Activated naive CD4-positive, alpha-beta T cell treated with anti-CD3 and anti-CD28 coated beads, Interleukin-2, amount 10 ng/mL, durations not matched to agents 7 days and 5 days (primary cell): ENCODE results near the gene EIF2S3B.
"Not testable (repeated sequence)": the region's sequence is repeated elsewhere in the genome, so short reads cannot be mapped to it uniquely, and the experiment has no call there.

Experiments
- CTCF ChIA-PET: fragments of 350-600 bp; sonication (Branson Sonifier 250); formaldehyde crosslinking; loops from one replicate; lab custom pipeline; 2021; ENCODE audit warnings: antibody characterized with exemption; lab: Charles Lee
- DNase-seq: peaks from one replicate; pipeline ENCODE4 v3.0.0-alpha.2; 2020
- H3K27ac Mint-ChIP-seq: one replicate; pipeline ENCODE4 v1.8.0; 2021; ENCODE audit warnings: mild to moderate bottlenecking, moderate library complexity, mixed read lengths
- H3K27me3 Mint-ChIP-seq: one replicate; pipeline ENCODE4 v1.8.0; 2021; ENCODE audit warnings: mild to moderate bottlenecking, mixed read lengths
- H3K36me3 Mint-ChIP-seq: one replicate; pipeline ENCODE4 v1.8.0; 2021; ENCODE audit warnings: mixed read lengths
- H3K4me1 Mint-ChIP-seq: one replicate; pipeline ENCODE4 v1.8.0; 2021; ENCODE audit warnings: mixed read lengths
- H3K4me3 Mint-ChIP-seq: one replicate; pipeline ENCODE4 v1.8.0; 2021; ENCODE audit warnings: mild to moderate bottlenecking, moderate library complexity, mixed read lengths
- H3K9me3 Mint-ChIP-seq: one replicate; pipeline ENCODE4 v1.8.0; 2021; ENCODE audit warnings: mixed read lengths

EIF2S3B gene

GRCh38 chr12:10505620-10506019, at the start of gene EIF2S3B:
Gene EIF2S3B, plus strand, starts transcription at chr12:10505890. Its CDS starts 13 bp downstream, at chr12:10505903.
- no peak for DNase-seq
- H3K36me3 Mint-ChIP-seq: no peaks in the 10 kb centered on the region
- H3K4me3 Mint-ChIP-seq: no peak within 1 kb of the TSS
- peaks cover 8% of the 10 kb centered on the region for H3K27me3 Mint-ChIP-seq
- CTCF ChIA-PET: no interaction called here
- no peaks in the 10 kb centered on the region for H3K9me3 Mint-ChIP-seq
- H3K4me1 Mint-ChIP-seq: no peaks in the 10 kb centered on the region
- no peak within 1 kb of the TSS for H3K27ac Mint-ChIP-seq

DNA sequence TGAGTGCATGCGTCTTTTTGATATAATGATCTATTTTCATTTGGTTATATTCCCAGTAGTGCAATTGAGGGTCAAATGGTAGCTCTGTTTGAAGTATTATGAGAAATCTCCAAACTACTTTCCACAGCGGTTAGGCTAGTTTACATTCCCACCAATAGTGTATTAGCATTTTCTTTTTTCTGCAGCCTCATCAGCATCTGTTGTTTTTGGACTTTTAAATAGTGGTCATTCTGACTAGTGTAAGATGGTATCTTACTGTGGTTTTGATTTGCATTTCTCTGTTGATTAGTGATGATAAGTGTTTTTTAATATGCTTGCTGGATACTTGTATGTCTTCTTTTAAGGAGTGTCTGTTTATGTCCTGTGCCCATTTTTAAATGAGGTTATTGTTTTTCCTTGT, 48.8 kb upstream of the EIF2S3B start:
- H3K27ac Mint-ChIP-seq: no peak overlapping the region
- H3K4me1 Mint-ChIP-seq: no peaks in the 10 kb centered on the region
- H3K9me3 Mint-ChIP-seq: peaks cover 18% of the 10 kb centered on the region

DNA sequence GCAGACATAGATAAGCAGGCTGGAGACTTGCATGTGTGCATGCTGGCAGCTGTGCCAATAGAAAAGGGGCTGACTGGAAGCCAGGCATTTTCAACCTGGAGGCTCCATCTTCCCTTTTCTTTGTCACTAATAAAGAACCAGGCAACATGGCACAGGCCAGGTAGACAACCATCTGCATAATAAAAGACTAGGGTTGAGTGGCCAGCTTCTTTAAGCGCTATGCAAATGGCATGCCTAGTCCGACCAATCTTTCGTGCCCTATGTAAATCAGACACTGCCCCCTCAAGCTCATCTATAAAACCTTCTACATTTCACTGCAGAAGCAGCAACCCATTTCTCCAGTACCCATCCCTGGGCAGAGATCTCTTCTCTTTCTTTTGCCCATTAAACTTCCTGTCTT, 47.9 kb upstream of the EIF2S3B start:
- peaks cover 18% of the 10 kb centered on the region for H3K9me3 Mint-ChIP-seq
- CTCF ChIA-PET: interaction anchor here (0.6 to 0.9 kb wide), 2 partner anchors 9 to 437 kb away, joined by 3 read pairs; no protein-coding TSS in a partner anchor
- no peaks in the 10 kb centered on the region for H3K36me3 Mint-ChIP-seq
- no peak for DNase-seq
- no peak overlapping the region for H3K4me3 Mint-ChIP-seq
- H3K27me3 Mint-ChIP-seq: no peaks in the 10 kb centered on the region
- H3K4me1 Mint-ChIP-seq: no peaks in the 10 kb centered on the region
- no peak overlapping the region for H3K27ac Mint-ChIP-seq

More for the DNA sequence above, 48.8 kb upstream of the EIF2S3B start:
- no peak for DNase-seq
- H3K27me3 Mint-ChIP-seq: no peaks in the 10 kb centered on the region
- no peak overlapping the region for H3K4me3 Mint-ChIP-seq
- CTCF ChIA-PET: interaction anchor here (0.9 kb wide), 1 partner anchor 10 kb away, joined by 3 read pairs; no protein-coding TSS in a partner anchor
- H3K36me3 Mint-ChIP-seq: no peaks in the 10 kb centered on the region

DNA sequence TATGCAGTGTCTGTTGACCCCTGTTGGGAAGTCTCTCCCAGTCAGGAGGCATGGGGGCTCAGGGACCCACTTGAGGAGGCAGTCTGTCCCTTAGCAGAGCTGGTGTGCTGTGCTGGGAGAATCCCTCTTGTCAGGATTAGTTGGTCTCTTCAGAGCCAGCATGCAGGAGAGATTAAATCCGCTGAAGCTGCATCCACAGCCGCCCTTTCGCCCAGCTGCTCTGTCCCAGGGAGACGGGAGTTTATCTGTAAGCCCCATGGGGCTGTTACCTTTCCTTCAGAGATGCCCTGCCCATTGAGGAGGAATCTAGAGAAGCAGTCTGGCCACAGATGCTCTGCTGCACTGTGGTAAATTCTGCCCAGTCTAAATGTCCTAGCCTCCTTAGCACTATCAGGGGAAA, 39.4 kb upstream of the EIF2S3B start:
- no peaks in the 10 kb centered on the region for H3K4me1 Mint-ChIP-seq
- CTCF ChIA-PET: interaction anchor here (0.9 kb wide), 1 partner anchor 9 kb away, joined by 3 read pairs; no protein-coding TSS in a partner anchor
- H3K27me3 Mint-ChIP-seq: peaks cover 12% of the 10 kb centered on the region
- no peak for DNase-seq
- no peak overlapping the region for H3K27ac Mint-ChIP-seq
- H3K9me3 Mint-ChIP-seq: no peaks in the 10 kb centered on the region
- no peak overlapping the region for H3K4me3 Mint-ChIP-seq
- H3K36me3 Mint-ChIP-seq: no peaks in the 10 kb centered on the region

GRCh38 chr12:10469701-10470100, 36.0 kb upstream of the EIF2S3B start:
- Mint-ChIP-seq H3K36me3 (no peaks in the 10 kb centered on the region), H3K27me3 (peaks cover 8% of the 10 kb centered on the region), H3K4me1 (no peaks in the 10 kb centered on the region), H3K27ac (no peak overlapping the region), H3K4me3 (no peak overlapping the region), H3K9me3 (no peaks in the 10 kb centered on the region)
- DNase-seq: no peak
- CTCF ChIA-PET: no interaction called here

GRCh38 chr12:10472808-10473207, 32.9 kb upstream of the EIF2S3B start:
- CTCF ChIA-PET, H3K4me1 Mint-ChIP-seq, H3K36me3 Mint-ChIP-seq, DNase-seq, H3K9me3 Mint-ChIP-seq, H3K4me3 Mint-ChIP-seq, H3K27me3 Mint-ChIP-seq, H3K27ac Mint-ChIP-seq: not testable (repeated sequence)

DNA sequence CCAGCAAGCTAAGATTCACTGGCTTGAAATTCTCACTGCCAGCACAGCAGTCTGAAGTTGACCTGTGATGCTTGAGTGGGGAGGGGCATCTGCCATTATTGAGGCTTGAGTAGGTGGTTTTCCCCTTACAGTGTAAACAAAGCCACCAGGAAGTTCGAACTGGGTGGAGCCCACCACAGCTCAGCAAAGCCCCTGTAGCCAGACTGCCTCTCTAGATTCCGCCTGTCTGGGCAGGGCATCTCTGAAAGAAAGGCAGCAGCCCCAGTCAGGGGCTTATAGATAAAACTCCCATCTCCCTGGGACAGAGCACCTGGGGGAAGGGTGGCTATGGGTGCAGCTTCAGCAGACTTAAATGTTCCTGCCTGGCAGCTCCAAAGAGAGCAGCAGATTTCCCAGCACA, 23.8 kb upstream of the EIF2S3B start:
- CTCF ChIA-PET, DNase-seq, H3K27ac Mint-ChIP-seq, H3K4me1 Mint-ChIP-seq, H3K4me3 Mint-ChIP-seq, H3K36me3 Mint-ChIP-seq, H3K9me3 Mint-ChIP-seq: not testable (repeated sequence)
- peaks cover 10% of the 10 kb centered on the region for H3K27me3 Mint-ChIP-seq

- H3K27me3 Mint-ChIP-seq, CTCF ChIA-PET, H3K9me3 Mint-ChIP-seq, DNase-seq, H3K27ac Mint-ChIP-seq, H3K36me3 Mint-ChIP-seq, H3K4me1 Mint-ChIP-seq, H3K4me3 Mint-ChIP-seq: not testable (repeated sequence)
These were observed 18.4 kb upstream of the EIF2S3B start for GRCh38 chr12:10487328-10487727.

- no peak overlapping the region for H3K4me3 Mint-ChIP-seq
- no peaks in the 10 kb centered on the region for H3K36me3 Mint-ChIP-seq
- DNase-seq: no peak
- H3K4me1 Mint-ChIP-seq: no peaks in the 10 kb centered on the region
- CTCF ChIA-PET: no interaction called here
- no peak overlapping the region for H3K27ac Mint-ChIP-seq
- H3K9me3 Mint-ChIP-seq: no peaks in the 10 kb centered on the region
- peaks cover 19% of the 10 kb centered on the region for H3K27me3 Mint-ChIP-seq
These were observed 13.9 kb upstream of the EIF2S3B start for GRCh38 chr12:10491766-10492165.

DNA sequence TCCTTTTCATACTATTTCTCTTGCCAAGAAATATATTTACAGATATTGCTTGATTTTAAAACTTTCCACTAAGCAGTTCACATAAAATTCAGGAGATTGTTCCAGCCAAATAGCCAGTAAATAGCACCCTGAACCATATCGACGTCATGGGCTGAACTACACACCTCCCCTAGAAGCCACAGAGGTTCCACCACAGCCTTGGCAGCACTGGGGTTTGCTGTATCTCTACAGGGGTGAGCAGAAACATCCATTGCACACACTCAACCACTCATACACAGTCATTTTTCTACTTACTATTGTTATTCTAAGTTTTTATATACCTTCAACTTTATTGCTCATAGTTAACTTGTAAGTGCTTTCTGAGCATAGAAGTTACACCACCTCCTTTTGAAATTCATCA, 8.1 kb upstream of the EIF2S3B start:
- no peak for DNase-seq
- Mint-ChIP-seq H3K9me3 (no peaks in the 10 kb centered on the region), H3K27ac (no peak overlapping the region), H3K4me1 (no peaks in the 10 kb centered on the region), H3K4me3 (no peak overlapping the region), H3K36me3 (no peaks in the 10 kb centered on the region), H3K27me3 (peaks cover 24% of the 10 kb centered on the region)
- CTCF ChIA-PET: no interaction called here

DNA sequence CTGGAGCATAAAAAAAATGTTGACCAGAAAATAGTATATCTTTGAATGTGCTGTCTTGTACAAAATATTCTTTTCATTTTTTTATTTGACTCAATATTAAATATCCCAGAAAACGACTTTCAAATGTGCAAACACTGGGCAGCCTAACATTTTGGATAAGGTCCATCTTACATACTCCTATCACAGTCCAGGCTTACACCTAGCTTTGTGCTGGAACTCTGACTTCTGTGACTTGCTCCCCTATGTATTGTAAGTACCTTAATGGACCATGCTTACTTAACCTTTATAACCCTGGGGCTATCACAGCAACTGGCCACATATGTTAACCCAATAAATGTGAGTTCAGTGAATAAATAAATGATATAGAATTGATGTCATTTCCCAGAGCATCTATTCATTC, 7.6 kb upstream of the EIF2S3B start:
- Mint-ChIP-seq H3K4me1 (no peaks in the 10 kb centered on the region), H3K9me3 (no peaks in the 10 kb centered on the region), H3K27ac (no peak overlapping the region), H3K36me3 (no peaks in the 10 kb centered on the region), H3K4me3 (no peak overlapping the region), H3K27me3 (peaks cover 24% of the 10 kb centered on the region)
- CTCF ChIA-PET: no interaction called here
- no peak for DNase-seq

GRCh38 chr12:10501030-10501429, 4.7 kb upstream of the EIF2S3B start:
- CTCF ChIA-PET: no interaction called here
- no peaks in the 10 kb centered on the region for H3K9me3 Mint-ChIP-seq
- H3K4me3 Mint-ChIP-seq: no peak overlapping the region
- no peaks in the 10 kb centered on the region for H3K36me3 Mint-ChIP-seq
- no peak overlapping the region for H3K27ac Mint-ChIP-seq
- H3K4me1 Mint-ChIP-seq: no peaks in the 10 kb centered on the region
- DNase-seq: no peak
- H3K27me3 Mint-ChIP-seq: peaks cover 8% of the 10 kb centered on the region

DNA sequence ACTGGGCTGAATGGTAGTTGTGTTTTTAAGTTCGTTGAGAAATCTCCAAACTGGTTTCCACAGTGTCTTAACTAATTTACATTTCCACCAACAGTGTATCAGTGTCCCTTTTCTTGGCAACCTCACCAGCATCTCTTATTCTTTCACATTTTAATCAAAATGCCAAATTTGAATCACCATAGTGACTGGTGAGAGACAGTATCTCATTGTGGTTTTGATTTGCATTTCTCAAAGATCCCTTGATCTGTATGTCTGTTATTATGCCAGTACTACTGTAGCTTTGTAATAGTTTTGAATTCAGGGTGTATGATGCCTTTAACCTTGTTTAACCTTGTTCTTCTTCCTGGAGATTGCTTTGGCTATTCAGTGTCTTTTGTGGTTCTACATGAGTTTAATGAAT, 2.2 kb upstream of the EIF2S3B start:
- no peak overlapping the region for H3K27ac Mint-ChIP-seq
- CTCF ChIA-PET: no interaction called here
- no peaks in the 10 kb centered on the region for H3K36me3 Mint-ChIP-seq
- no peak for DNase-seq
- no peaks in the 10 kb centered on the region for H3K9me3 Mint-ChIP-seq
- no peaks in the 10 kb centered on the region for H3K4me1 Mint-ChIP-seq
- H3K27me3 Mint-ChIP-seq: peaks cover 3% of the 10 kb centered on the region
- no peak overlapping the region for H3K4me3 Mint-ChIP-seq

DNA sequence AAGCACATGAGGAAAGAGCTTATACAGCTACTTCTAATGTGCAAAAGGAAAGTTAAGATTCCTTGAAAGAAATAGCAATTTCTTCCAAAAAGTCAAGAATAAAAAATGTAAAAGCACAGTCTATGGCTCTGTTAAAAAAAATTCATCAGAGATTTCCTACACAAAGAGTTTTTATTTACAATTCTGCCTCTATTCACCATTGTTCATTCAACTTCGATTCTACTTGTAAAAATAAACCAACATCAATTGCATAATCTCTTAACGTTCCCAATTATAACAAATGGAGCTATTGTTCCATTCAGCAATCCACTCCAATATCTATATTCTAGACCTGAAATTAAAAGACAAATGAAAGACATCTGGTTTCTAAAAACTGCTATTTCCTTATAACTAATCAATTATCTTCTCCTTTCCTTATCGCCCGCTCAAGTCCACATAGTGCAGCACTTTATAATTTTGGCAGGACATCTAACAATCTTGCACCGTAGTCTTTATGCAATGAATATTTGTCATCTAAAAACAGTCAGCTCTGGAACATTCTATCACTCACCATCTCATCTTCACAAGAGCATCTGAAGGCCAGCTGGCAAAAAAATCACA, 6.2 kb downstream of the EIF2S3B start:
- CTCF ChIA-PET: interaction anchor here (0.9 kb wide), 1 partner anchor 27 kb away, joined by 3 read pairs; no protein-coding TSS in a partner anchor
- Mint-ChIP-seq H3K9me3 (no peaks in the 10 kb centered on the region), H3K4me3 (no peak overlapping the region), H3K36me3 (no peaks in the 10 kb centered on the region), H3K27me3 (peaks cover 5% of the 10 kb centered on the region), H3K27ac (no peak overlapping the region), H3K4me1 (no peaks in the 10 kb centered on the region)
- no peak for DNase-seq

GRCh38 chr12:10512798-10513197, 7.1 kb downstream of the EIF2S3B start:
- no peaks in the 10 kb centered on the region for H3K36me3 Mint-ChIP-seq
- no peaks in the 10 kb centered on the region for H3K9me3 Mint-ChIP-seq
- H3K4me1 Mint-ChIP-seq: no peaks in the 10 kb centered on the region
- no peak for DNase-seq
- peaks cover 5% of the 10 kb centered on the region for H3K27me3 Mint-ChIP-seq
- CTCF ChIA-PET: no interaction called here
- H3K4me3 Mint-ChIP-seq: no peak overlapping the region
- no peak overlapping the region for H3K27ac Mint-ChIP-seq
